ENCODE results near the gene RAI1.

GRCh38 chr17:17841601-17842025, 160.4 kb downstream of the RAI1 start:
- no peak for TF ChIP-seq POLR2A (IDR thresholded peaks at IDR 0.05; ENCODE audit: low read length)
- no peak for TF ChIP-seq GATA1 (IDR thresholded peaks at IDR 0.05; ENCODE audit: low read depth, low read length)

Measured in erythroblast (primary cell).